BJ (cell line): Measurements from ENCODE around the gene EHBP1. TPM values are rescaled to one million over a fixed set of nuclear protein-coding genes. Genes with fewer than 3 reads are reported as not detected.

ENCODE experiments used
- CTCF ChIA-PET: fragments of 350-600 bp; formaldehyde crosslinking; extraction: SDS; loops from one replicate; lab custom pipeline; 2021; ENCODE audit warnings: antibody characterized with exemption, inconsistent platforms; lab: Yijun Ruan, JAX
- POLR2A ChIA-PET: fragments of 300-600 bp; sonication (Branson Sonifier 250); formaldehyde crosslinking; extraction: SDS; loops from one replicate; lab custom pipeline; 2021; ENCODE audit warnings: antibody characterized with exemption; lab: Charles Lee
- DNase-seq: peaks from one replicate; pipeline ENCODE4 v3.0.0-alpha.2; 2011; ENCODE audit warnings: low read depth
- H3K27me3 ChIP-seq: 2 replicates; pipeline ENCODE4 v1.6.0; 2011; ENCODE audit warnings: low read length; ENCODE audit not compliant: control insufficient read depth, insufficient read depth
- H3K36me3 ChIP-seq: 2 replicates; pipeline ENCODE4 v1.5.1; 2011; ENCODE audit warnings: low read length; ENCODE audit not compliant: control insufficient read depth, insufficient read depth
- H3K4me3 ChIP-seq: 2 replicates; pipeline ENCODE4 v1.5.1; 2011; ENCODE audit warnings: low read depth, mild to moderate bottlenecking, control low read depth, low read length
- CTCF ChIP-seq: IDR thresholded peaks from 2 replicates; pipeline ENCODE4 v1.5.1; 2011; ENCODE audit warnings: low read depth, mild to moderate bottlenecking, control low read depth, inconsistent platforms, low read length, moderate library complexity; ENCODE audit not compliant: insufficient read depth
- polyA plus RNA-seq: library from polyadenylated mRNA; depleted of rRNA; stranded (reverse); fragments of >200 nt; gene quantifications from 2 replicates; pipeline ENCODE4 v1.2.3, GENCODE V29; 2011

Gene EHBP1
- polyA plus RNA-seq, 1 experiment, result 43.8 TPM

DNA sequence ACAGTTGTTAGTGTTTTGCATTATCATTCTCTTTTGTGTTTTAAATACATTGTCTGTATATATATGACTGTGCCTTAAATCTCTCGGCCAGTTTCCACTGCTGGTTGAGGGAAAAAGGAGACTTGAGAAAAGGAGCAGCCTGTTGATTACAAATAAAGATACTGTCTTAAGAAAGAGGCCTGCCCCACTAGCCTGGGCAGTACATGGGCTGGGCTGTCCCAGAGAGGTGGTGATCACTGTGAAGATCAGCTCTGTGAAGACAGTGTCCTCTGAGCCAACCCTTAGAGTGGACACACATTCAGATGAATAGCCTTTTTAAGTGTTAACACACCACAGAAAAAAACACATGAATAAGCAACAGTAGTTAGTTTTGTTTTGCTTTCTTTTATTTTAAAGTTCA, 335.1 kb downstream of the EHBP1 start:
- ChIA-PET CTCF (no interaction called here), POLR2A (no interaction called here)
- Histone ChIP-seq H3K36me3 (peaks cover 4% of the 10 kb centered on the region), H3K27me3 (no peaks in the 10 kb centered on the region), H3K4me3 (no peak overlapping the region)
- no peak for DNase-seq
- TF ChIP-seq CTCF, result no peak

- ChIA-PET POLR2A (no interaction called here), CTCF (no interaction called here)
- H3K27me3 ChIP-seq, result no peaks in the 10 kb centered on the region
Observed at GRCh38 chr2:63041592-63041991, 336.1 kb downstream of the EHBP1 start.

GRCh38 chr2:63044362-63045327, 339.1 kb downstream of the EHBP1 start:
- no peak for DNase-seq
- H3K4me3 ChIP-seq, result no peak overlapping the region
- H3K27me3 ChIP-seq, result peaks cover 9% of the 10 kb centered on the region; the same call in 1 of the 2 replicates
- CTCF ChIA-PET, result interaction anchor here (0.9 kb wide), 1 partner anchor 9 kb away, joined by 3 read pairs; no protein-coding TSS in a partner anchor
- peaks cover 7% of the 10 kb centered on the region for H3K36me3 ChIP-seq
- TF ChIP-seq CTCF, result no peak
- POLR2A ChIA-PET, result no interaction called here

More at GRCh38 chr2:63041592-63041991, 336.1 kb downstream of the EHBP1 start:
- TF ChIP-seq CTCF, result no peak
- H3K4me3 ChIP-seq, result no peak overlapping the region
- DNase-seq, result no peak
- H3K36me3 ChIP-seq, result peaks cover 4% of the 10 kb centered on the region

GRCh38 chr2:63046552-63046951, 341.0 kb downstream of the EHBP1 start:
- CTCF ChIA-PET, result no interaction called here
- no peak for TF ChIP-seq CTCF

GRCh38 chr2:63046961-63047320, 341.4 kb downstream of the EHBP1 start:
- ChIA-PET POLR2A (no interaction called here), CTCF (no interaction called here)
- TF ChIP-seq CTCF, result no peak
- H3K4me3 ChIP-seq, result no peak overlapping the region
- H3K36me3 ChIP-seq, result peaks cover 7% of the 10 kb centered on the region
- no peak for DNase-seq
- peaks cover 9% of the 10 kb centered on the region; the same call in 1 of the 2 replicates for H3K27me3 ChIP-seq

More at GRCh38 chr2:63046552-63046951, 341.0 kb downstream of the EHBP1 start:
- Histone ChIP-seq H3K36me3 (peaks cover 7% of the 10 kb centered on the region), H3K4me3 (no peak overlapping the region), H3K27me3 (peaks cover 9% of the 10 kb centered on the region; the same call in 1 of the 2 replicates)
- DNase-seq, result no peak
- POLR2A ChIA-PET, result no interaction called here
